Activated CD8-positive, alpha-beta T cell treated with anti-CD3 and anti-CD28 coated beads for 36 hours (primary cell): ENCODE measurements around the gene CLINT1. TPM values are rescaled to one million over a fixed set of nuclear protein-coding genes. Genes with fewer than 3 reads are reported as not detected.
A peak's percentile ranks its signal among the peaks of the same experiment; 100 is the strongest.

Experiments used
- ATAC-seq: fragments of 200-7000 bp; cut with Tn5 transposase; one replicate; pipeline ENCODE4 v1.10.0; 2021; ENCODE audit warnings: mild to moderate bottlenecking, moderate library complexity
- CTCF ChIA-PET: fragments of 350-600 bp; sonication (Branson Sonifier 250); formaldehyde crosslinking; loops from one replicate; lab custom pipeline; 2021; ENCODE audit warnings: antibody characterized with exemption; lab: Charles Lee
- POLR2A ChIA-PET: fragments of 350-600 bp; sonication (Branson Sonifier 250); formaldehyde crosslinking; loops from one replicate; lab custom pipeline; 2021; ENCODE audit warnings: antibody characterized with exemption; lab: Charles Lee
- DNase-seq: peaks from one replicate; pipeline ENCODE4 v3.0.0-alpha.2; 2020
- H3K27ac Mint-ChIP-seq: one replicate; pipeline ENCODE4 v1.8.0; 2021; ENCODE audit warnings: mild to moderate bottlenecking, mixed read lengths
- H3K27me3 Mint-ChIP-seq: one replicate; pipeline ENCODE4 v1.8.0; 2021; ENCODE audit warnings: mixed read lengths
- H3K36me3 Mint-ChIP-seq: one replicate; pipeline ENCODE4 v1.8.0; 2021; ENCODE audit warnings: low read depth, mixed read lengths
- H3K4me1 Mint-ChIP-seq: one replicate; pipeline ENCODE4 v1.8.0; 2021; ENCODE audit warnings: low read depth, mixed read lengths
- H3K4me3 Mint-ChIP-seq: one replicate; pipeline ENCODE4 v1.8.0; 2021; ENCODE audit warnings: mild to moderate bottlenecking, moderate library complexity, mixed read lengths
- H3K9me3 Mint-ChIP-seq: one replicate; pipeline ENCODE4 v1.8.0; 2021; ENCODE audit warnings: mixed read lengths
- intact Hi-C: fragments of 100-400 bp; cut with micrococcal nuclease; formaldehyde crosslinking; loops from one replicate; pipeline ENCODE4 v1.10.0; 2022
- total RNA-seq, 2 experiments: library from RNA; stranded (reverse); gene quantifications; one replicate each; pipeline ENCODE4 v1.2.3, GENCODE V29; 2021
- TF ChIP-seq, protein P1 (sequence below): fragments of 200-600 bp; IDR thresholded peaks from one replicate; pipeline ENCODE4 v1.8.0; 2022; ENCODE audit warnings: antibody characterized with exemption, mild to moderate bottlenecking

The CLINT1 gene
- total RNA-seq, 2 experiments from 2014 or later: 56.8 to 60.7 TPM

DNA sequence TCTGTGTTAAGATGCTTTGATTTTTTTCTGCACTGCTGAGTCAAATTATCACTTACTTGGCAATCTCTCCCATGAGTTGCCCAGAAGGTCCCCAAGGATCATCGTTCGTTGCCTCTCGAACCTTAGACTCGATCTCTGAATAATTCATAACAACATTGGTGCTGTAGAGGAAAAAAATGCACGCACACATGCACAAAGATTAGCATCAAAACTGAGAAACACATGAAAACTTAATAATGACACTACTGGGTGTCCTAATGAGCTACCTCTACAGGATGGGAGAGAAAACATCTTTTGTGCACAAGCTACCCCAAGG lies 41.6 kb downstream of the CLINT1 start:
- intact Hi-C loops: loop anchor here (5.0 kb wide), 2 partner anchors 100 to 175 kb away; no protein-coding TSS in a partner anchor
- TF ChIP-seq, protein P1, sequence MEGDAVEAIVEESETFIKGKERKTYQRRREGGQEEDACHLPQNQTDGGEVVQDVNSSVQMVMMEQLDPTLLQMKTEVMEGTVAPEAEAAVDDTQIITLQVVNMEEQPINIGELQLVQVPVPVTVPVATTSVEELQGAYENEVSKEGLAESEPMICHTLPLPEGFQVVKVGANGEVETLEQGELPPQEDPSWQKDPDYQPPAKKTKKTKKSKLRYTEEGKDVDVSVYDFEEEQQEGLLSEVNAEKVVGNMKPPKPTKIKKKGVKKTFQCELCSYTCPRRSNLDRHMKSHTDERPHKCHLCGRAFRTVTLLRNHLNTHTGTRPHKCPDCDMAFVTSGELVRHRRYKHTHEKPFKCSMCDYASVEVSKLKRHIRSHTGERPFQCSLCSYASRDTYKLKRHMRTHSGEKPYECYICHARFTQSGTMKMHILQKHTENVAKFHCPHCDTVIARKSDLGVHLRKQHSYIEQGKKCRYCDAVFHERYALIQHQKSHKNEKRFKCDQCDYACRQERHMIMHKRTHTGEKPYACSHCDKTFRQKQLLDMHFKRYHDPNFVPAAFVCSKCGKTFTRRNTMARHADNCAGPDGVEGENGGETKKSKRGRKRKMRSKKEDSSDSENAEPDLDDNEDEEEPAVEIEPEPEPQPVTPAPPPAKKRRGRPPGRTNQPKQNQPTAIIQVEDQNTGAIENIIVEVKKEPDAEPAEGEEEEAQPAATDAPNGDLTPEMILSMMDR: no peak
- peaks cover 22% of the 10 kb centered on the region for H3K36me3 Mint-ChIP-seq
- ATAC-seq (no peak), DNase-seq (no peak)
- H3K4me1 Mint-ChIP-seq: peaks cover 25% of the 10 kb centered on the region
- ChIA-PET CTCF (interaction anchor here (0.6 to 4.4 kb wide), 30 partner anchors 9 to 258 kb away, joined by 3 to 80 read pairs (median 5); partner anchors contain the start of gene CLINT1), POLR2A (no interaction called here)
- no peak overlapping the region for H3K4me3 Mint-ChIP-seq
- peaks cover 2% of the 10 kb centered on the region for H3K9me3 Mint-ChIP-seq
- no peak overlapping the region for H3K27ac Mint-ChIP-seq
- H3K27me3 Mint-ChIP-seq: no peaks in the 10 kb centered on the region

DNA sequence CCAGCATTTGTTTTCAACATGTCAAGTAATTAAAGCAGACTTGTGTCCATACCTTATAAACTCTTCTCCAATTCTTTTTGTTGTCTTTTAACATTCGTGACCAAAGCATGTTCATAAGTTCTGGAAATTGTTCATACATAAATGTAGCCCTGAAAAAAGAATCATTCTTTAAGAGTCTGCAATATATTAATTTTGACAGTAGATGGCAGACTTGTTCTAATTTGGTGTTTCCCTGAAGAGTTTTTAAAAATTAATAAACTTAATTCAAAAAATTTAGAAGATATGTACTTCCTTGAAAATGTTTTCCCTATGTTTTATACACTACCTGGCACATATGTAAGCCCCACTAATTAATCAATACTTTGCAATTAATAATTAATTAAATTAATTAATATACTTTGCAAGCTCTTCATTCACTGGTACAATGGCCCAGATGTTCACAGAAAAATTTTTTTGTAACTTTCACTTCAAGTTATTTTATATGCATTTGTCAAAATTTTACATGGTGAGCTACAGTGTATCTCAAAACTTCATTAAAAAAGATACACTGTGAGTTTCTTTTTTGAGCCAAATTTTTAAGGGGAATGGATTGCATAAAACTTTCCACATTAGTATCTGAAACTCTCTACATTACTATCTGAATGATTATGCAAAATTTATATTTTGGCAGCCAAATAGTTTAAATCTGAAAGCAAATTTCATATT lies 42.1 kb downstream of the CLINT1 start:
- Mint-ChIP-seq H3K4me3 (no peak overlapping the region), H3K36me3 (peaks cover 17% of the 10 kb centered on the region), H3K27ac (no peak overlapping the region), H3K27me3 (no peaks in the 10 kb centered on the region), H3K4me1 (peaks cover 20% of the 10 kb centered on the region), H3K9me3 (no peaks in the 10 kb centered on the region)
- CTCF ChIA-PET: interaction anchor here (0.6 to 4.4 kb wide), 28 partner anchors 9 to 258 kb away, joined by 3 to 80 read pairs (median 5); partner anchors contain the start of gene CLINT1
- intact Hi-C loops: loop anchor here (1.0 to 5.0 kb wide), 3 partner anchors 100 to 175 kb away; no protein-coding TSS in a partner anchor
- TF ChIP-seq, protein P1: peak; percentile 84
- ATAC-seq (no peak), DNase-seq (no peak)
- POLR2A ChIA-PET: no interaction called here

DNA sequence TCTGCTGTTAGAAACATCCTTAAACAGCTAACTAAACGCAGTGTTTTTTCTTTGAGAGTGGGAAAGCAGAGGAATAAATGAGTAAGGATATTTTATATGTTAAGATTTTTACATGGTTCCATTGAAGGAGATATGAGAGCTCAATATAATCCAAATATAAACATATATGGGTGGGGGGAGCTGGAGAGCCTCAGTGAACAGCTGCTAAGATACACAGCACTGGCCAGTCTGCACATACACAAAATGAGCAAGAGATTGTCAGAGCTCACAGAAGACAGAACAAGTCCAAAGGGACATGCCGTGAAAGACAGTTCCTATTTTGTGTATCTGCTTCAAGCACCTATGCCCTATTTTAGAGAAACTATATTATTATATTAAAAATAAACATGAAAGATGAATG lies 46.9 kb downstream of the CLINT1 start:
- ChIA-PET CTCF (interaction anchor here (1.0 to 4.4 kb wide), 4 partner anchors 26 to 183 kb away, joined by 3 to 42 read pairs (median 10); no protein-coding TSS in a partner anchor), POLR2A (interaction anchor here (0.6 kb wide), 1 partner anchor 14 kb away, joined by 5 read pairs; no protein-coding TSS in a partner anchor)
- no peak overlapping the region for H3K4me3 Mint-ChIP-seq

DNA sequence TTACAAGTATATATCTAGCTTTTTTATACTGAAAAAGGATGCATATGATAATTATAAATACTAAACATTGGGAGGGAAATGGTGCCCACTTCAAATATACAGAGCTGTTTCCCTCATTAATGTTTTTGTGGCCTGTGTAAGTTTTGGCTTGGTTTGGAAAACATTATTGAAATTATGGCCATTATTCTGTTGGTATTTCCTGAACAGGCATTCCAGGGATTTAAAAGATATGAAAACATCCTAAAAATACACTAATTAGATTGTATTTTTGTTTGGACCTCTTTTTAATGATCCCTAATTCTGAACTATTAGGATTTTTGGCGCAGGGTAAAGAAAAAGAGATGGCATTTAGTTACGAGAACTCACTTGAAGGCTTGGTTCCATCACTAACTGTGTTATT lies 50.9 kb downstream of the CLINT1 start:
- Mint-ChIP-seq H3K36me3 (peaks cover 31% of the 10 kb centered on the region), H3K4me3 (no peak overlapping the region), H3K27ac (no peak overlapping the region), H3K4me1 (no peaks in the 10 kb centered on the region), H3K9me3 (no peaks in the 10 kb centered on the region), H3K27me3 (no peaks in the 10 kb centered on the region)
- TF ChIP-seq, protein P1: no peak
- CTCF ChIA-PET: interaction anchor here (1.0 to 3.7 kb wide), 4 partner anchors 10 to 267 kb away, joined by 3 to 14 read pairs (median 4); no protein-coding TSS in a partner anchor
- intact Hi-C loops: no loop called here
- ATAC-seq: no peak
- POLR2A ChIA-PET: interaction anchor here (2.0 kb wide), 1 partner anchor 34 kb away, joined by 4 read pairs; no protein-coding TSS in a partner anchor
- no peak for DNase-seq

More for the DNA sequence above, 46.9 kb downstream of the CLINT1 start:
- Mint-ChIP-seq H3K27ac (no peak overlapping the region), H3K4me1 (peaks cover under 1% of the 10 kb centered on the region), H3K27me3 (no peaks in the 10 kb centered on the region), H3K36me3 (peaks cover 19% of the 10 kb centered on the region), H3K9me3 (no peaks in the 10 kb centered on the region)
- ATAC-seq (no peak), DNase-seq (no peak)
- TF ChIP-seq, protein P1: no peak
- intact Hi-C loops: no loop called here

DNA sequence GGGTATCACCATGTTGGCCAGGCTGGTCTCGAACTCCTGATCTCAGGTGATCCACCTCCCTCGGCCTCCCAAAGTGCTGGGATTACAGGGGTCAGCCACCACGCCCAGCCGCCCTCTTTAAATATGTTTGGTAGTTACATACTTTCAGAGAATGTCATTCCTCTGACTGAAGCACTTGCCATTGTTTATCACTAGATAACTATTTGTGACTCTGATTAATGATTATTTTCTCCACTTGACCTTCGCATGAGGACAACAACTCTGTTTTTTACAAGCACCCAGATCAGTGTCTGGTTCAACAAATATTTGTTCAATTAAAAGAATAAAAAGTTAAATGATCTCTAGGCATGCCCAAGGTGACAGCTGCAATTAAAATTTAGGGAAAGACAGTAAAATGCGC lies 56.2 kb downstream of the CLINT1 start:
- no peak overlapping the region for H3K4me3 Mint-ChIP-seq
- CTCF ChIA-PET: no interaction called here
- intact Hi-C loops: no loop called here
- TF ChIP-seq, protein P1: no peak
- ATAC-seq (no peak), DNase-seq (no peak)
- H3K4me1 Mint-ChIP-seq: no peaks in the 10 kb centered on the region
- H3K36me3 Mint-ChIP-seq: peaks cover 21% of the 10 kb centered on the region
- POLR2A ChIA-PET: no interaction called here
- no peak overlapping the region for H3K27ac Mint-ChIP-seq
- no peaks in the 10 kb centered on the region for H3K9me3 Mint-ChIP-seq
- H3K27me3 Mint-ChIP-seq: no peaks in the 10 kb centered on the region
